GM23248 (cell line): ENCODE results near the gene BCR.

Experiments used
- EZH2 ChIP-seq: fragments of 200-600 bp; sonication (generic); IDR thresholded peaks from 2 replicates; pipeline ENCODE4 v1.6.1; 2018; ENCODE audit warnings: antibody characterized with exemption, mild to moderate bottlenecking; ENCODE audit not compliant: insufficient read depth, poor library complexity, severe bottlenecking
- EZH2phosphoT487 ChIP-seq: fragments of 200-600 bp; sonication (generic); IDR thresholded peaks from 2 replicates; pipeline ENCODE4 v1.6.1; 2018; ENCODE audit warnings: antibody characterized with exemption, moderate library complexity, mild to moderate bottlenecking, low read depth; ENCODE audit not compliant: insufficient read depth

GRCh38 chr22:23271597-23271908 lies 91.2 kb downstream of the BCR start:
- TF ChIP-seq EZH2phosphoT487 (no peak), EZH2 (no peak)
